ENCODE data around the gene LRMDA.
"Not testable (repeated sequence)": the region's sequence is repeated elsewhere in the genome, so short reads cannot be mapped to it uniquely, and the experiment has no call there.

Gene LRMDA

GRCh38 chr10:75606203-75606779 lies 174.9 kb downstream of the LRMDA start:
- DNase-seq (ENCODE audit: low read depth in 2 of 2, low spot score in 1 of 2), result no peak

GRCh38 chr10:75607576-75607975 lies 176.2 kb downstream of the LRMDA start:
- DNase-seq (ENCODE audit: low read depth in 2 of 2, low spot score in 1 of 2), result no peak

DNA sequence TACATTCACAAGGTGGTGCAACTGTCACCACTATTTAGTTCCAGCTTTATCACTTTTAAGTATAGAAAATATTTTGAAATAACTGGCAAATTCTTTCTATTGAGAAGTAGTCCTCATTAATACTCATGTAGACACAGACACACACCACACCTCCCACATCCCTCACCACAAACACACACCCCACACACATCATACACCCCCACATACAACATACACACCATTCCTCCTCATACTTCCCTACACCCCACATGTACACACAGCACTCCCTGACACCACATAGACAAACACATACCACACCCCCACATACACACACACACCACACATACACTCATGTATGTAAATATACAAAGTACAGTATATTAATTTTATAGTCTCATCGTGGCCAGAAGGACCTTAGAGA lies 178.8 kb downstream of the LRMDA start:
- no peak for DNase-seq (ENCODE audit: low read depth in 2 of 2, low spot score in 1 of 2)

DNA sequence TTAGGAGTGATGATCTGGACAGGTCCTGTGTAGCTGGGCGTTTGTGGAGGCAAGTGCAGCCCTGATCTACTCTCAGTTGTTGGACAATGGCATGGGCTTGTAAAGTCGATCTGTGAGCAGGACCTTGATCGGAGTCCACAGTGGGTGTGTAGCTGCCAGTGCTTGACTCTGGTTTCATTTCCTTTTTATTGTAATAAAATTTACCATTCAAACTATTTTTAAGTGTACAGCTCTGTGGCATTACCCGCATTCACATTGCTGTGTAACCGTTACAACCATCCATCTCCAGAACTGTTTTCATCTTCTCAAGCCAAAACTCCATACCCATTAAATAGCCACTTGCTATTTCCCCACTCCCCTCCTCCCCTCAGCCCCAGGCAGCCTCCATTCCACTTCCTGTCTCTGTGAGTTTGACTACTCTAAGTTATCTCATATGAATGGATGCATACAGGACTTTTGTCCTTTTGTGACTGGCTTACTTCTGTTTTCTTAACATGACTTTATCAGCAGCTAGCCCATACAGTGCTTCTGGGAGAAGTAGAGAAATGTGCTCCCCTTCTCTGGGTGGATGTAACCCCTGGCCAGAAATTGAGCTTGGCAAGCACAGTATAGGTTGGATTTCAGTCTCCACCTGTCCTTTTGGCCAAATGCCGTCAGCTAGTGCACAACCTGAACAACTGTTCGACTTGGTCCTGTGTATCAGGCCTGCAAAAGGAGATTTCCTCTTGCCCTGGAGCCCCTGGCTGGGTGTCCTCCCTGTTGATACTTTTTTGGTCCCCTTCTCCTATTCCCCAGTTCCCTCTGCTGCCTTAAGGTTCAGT lies 180.0 kb downstream of the LRMDA start:
- no peak for DNase-seq (ENCODE audit: low read depth in 2 of 2, low spot score in 1 of 2)

DNA sequence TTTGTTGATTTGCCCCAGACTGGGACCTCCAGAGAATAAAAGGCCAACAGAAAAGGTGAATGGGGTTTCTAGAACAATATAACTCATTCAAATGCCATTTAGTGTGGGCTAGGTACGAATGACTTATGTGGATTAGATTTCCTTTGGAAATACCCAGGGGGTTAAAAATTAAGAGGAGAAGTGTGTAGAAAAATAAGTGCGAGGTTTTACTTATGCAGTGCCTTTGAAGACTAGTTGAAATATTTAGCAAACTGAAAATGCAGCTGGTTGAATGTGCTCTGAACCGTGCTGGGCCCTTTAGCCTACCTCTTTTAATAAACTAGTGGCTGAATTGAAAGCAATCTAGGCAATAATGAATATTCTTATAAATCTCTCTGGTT lies 180.6 kb downstream of the LRMDA start:
- no peak for DNase-seq (ENCODE audit: low read depth in 2 of 2, low spot score in 1 of 2)

DNA sequence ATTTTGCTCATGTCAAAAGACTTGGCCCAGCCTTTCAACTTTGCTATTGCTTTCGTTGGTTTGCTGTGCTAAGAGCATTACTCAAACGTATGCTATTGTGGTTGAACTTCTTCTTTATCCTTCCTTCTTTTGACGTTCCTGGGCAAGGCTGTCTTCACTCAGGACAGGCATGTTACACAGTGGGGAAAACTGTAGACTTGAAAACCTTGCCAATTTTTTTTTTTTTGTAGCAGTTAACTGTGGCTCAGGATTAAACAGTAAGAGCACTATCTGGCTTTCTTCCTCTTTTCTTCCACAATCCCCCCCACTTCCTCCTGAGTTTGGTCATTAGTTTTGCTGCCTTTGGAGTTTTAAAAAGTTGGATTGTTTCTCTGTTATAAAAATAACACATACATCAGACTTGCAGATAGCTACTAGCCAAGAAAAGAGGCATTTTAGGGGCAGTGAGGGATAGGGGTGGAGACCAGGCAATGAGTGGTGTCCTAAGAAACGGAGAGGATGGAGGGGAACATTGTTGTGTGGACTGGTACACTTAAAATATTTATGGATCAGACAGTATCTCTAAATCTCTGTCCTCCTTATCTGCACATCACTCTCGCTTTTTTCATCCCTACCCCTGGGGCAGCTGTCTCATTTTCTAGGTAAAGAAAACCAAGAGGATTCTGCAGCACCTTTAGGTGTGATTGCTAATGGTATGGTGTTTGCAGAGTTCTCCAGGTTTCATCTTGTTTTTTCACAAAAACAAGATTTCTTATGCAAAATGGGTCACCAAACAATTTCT lies 181.7 kb downstream of the LRMDA start:
- DNase-seq (ENCODE audit: low read depth in 2 of 2, low spot score in 1 of 2), result no peak

- no peak for DNase-seq (ENCODE audit: low read depth in 2 of 2, low spot score in 1 of 2)
Measured at GRCh38 chr10:75613685-75614504, 182.5 kb downstream of the LRMDA start.

GRCh38 chr10:75616076-75616475 lies 184.7 kb downstream of the LRMDA start:
- DNase-seq (ENCODE audit: low read depth in 2 of 2, low spot score in 1 of 2), result no peak

DNA sequence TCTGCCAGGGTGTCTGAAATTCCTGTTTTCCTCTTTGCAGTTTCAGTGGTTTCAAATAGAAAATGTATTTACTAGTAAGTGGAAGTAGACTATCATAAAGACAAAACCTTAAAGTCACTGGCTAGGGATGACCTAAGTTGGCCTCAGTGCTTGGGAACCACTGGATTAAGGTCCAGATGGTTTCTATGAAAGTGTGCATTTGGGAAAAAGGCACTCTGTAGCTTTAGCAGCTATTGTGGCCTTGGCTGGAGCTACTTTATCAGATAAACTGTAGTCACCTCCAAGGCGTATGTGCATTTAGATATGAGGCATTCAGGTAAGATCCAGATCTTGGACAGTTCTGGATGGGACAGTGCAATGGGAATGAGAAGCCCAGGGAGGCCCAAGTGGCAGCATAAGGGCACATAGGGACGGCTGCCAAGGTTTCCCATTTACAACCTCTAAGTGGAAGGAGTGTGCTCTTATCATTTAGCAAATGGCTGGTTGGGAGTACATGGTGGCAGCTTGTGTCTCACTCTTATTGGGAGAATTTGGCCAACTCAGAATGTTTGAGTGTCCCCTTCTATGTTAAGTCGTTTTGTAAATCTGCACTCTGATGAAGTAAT lies 185.6 kb downstream of the LRMDA start:
- DNase-seq (ENCODE audit: low read depth in 2 of 2, low spot score in 1 of 2), result no peak

DNA sequence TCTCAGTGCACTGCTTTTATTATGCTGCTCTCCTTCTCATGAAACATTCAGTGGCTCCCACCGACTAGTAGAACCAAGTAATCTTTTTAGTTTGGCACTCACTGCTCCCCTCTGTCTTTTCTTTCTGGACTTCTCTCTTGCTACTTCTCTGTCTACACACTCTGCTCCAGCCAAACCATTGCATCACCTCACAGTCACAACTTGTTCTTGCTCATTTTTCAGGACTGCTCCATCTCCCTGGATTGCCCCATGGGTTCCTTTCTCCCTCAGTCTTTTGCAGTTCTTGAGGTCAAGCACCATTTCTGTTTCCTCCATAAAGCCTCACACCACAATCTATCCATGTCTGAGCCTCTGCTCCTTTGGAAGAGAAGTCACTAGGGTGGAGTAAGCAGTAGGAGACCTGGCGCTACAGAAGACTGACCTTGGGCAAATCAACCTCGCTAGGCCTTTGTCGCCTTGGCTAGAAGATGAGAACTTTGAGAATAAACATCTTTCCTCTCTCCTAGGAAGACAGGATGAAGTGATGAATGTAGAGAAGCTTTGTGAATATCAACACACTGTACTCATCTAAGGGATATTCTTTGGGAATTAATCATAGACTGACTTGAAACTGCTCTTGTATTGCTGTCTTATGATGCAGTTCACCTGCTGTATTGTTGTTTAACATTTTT lies 186.2 kb downstream of the LRMDA start:
- no peak for DNase-seq (ENCODE audit: low read depth in 2 of 2, low spot score in 1 of 2)

- DNase-seq (ENCODE audit: low read depth in 2 of 2, low spot score in 1 of 2), result no peak
Measured at GRCh38 chr10:75619635-75620034, 188.2 kb downstream of the LRMDA start.

- DNase-seq (ENCODE audit: low read depth in 2 of 2, low spot score in 1 of 2), result no peak
Measured at GRCh38 chr10:75620356-75620755, 188.9 kb downstream of the LRMDA start.

DNA sequence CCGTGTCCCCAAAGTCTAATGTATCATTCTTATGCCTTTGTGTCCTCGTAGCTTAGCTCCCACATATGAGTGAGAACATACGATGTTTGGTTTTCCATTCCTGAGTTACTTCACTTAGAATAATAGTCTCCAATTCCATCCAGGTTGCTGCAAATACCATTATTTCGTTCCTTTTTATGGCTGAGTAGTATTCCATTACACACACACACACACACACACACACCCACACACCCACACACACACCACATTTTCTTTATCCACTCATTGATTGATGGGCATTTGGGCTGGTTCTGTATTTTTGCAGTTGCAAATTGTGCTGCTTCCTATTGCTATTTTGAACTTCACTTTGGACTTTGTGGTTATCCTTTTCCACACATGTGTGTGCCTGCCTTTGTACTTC lies 189.6 kb downstream of the LRMDA start:
- DNase-seq (ENCODE audit: low read depth in 2 of 2, low spot score in 1 of 2), result not testable (repeated sequence)

GRCh38 chr10:75622503-75622902 lies 191.1 kb downstream of the LRMDA start:
- DNase-seq (ENCODE audit: low read depth in 2 of 2, low spot score in 1 of 2), result no peak

- DNase-seq (ENCODE audit: low read depth in 2 of 2, low spot score in 1 of 2), result no peak
Measured at GRCh38 chr10:75623310-75624093, 192.1 kb downstream of the LRMDA start.

DNA sequence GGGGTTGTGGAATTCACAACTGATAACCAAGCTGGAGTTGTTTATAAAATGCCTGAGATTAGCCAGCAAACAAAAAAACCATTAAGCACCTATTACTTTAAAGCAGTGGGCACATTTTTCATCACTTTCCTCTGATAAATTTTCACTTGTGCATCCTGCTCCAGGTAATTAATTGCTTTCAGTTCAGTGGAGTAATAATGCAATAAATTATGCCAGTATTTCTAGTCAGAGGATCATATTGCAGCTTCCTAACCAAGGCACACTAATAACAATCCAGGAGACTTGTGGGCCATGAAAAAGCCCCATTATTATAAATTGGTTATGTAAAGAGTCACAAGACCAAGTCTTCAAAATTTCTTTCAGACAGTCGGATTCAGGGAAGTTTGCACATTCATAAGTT lies 193.2 kb downstream of the LRMDA start:
- DNase-seq (ENCODE audit: low read depth in 2 of 2, low spot score in 1 of 2), result no peak

DNA sequence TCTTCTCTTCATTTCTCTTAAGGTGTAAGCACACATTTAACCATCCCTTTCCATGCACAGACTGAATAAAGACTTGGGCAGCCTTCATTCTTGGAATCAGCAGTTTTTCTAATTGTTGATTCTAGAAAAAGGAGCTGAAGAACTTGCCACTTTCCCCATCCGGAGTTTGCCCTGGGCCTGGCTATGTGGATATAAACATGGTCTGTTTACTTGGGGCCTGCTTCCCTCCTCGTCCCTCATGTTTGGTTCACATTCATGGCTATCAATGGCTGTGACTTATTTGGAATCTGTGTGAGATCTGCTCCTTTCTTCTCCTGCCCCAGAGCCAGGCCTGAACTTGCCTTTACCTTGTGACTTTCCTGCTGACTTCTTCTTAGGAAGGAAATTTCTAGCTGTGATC lies 199.3 kb downstream of the LRMDA start:
- no peak for DNase-seq (ENCODE audit: low read depth in 2 of 2, low spot score in 1 of 2)

DNA sequence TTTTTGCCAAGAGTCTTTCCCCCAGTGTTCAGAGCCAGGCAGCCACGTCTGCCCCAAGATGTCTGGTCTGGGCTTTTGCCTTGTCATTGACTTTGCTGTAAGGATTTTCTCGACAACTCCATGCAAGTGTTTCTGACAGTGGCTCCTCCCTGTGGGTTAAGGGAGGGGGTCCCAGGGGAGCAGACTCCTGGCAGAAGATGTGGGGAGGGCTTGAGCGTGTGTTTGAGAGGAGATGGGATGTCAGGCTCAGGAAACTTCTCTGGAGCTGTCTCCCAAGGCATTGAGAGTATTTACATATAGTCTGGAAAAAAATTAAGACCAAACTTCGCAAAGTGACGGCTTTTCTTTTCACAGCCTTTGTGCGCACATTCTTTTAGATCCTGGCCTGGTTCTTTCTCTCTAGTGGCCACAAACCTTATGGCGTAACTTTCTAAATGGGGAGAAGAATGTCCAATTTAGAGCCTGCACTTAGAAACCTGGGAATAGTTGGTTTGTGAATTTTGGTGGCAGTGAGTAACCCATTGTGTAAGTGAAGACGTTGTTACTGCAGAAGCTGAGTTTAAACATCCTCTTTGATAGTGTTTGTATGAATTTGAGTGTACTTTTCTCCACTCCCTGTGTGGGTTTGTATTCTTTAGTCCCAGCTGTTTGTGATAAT lies 201.5 kb downstream of the LRMDA start:
- DNase-seq (ENCODE audit: low read depth in 2 of 2, low spot score in 1 of 2), result no peak

GRCh38 chr10:75633568-75633967 lies 202.1 kb downstream of the LRMDA start:
- no peak for DNase-seq (ENCODE audit: low read depth in 2 of 2, low spot score in 1 of 2)

All from stimulated activated CD8-positive, alpha-beta memory T cell treated with anti-CD3 and anti-CD28 coated beads, Interleukin-4, amount 100 ng/mL, for 4 hours (primary cell).